AG04450 (cell line): ENCODE data around the gene PARD3B. TPM values are rescaled to one million over a fixed set of nuclear protein-coding genes. Genes with fewer than 3 reads are reported as not detected.

ENCODE experiments used
- CTCF ChIA-PET: fragments of 300-600, 350-600 bp; formaldehyde crosslinking; extraction: SDS; loops from one replicate; lab custom pipeline; 2022; ENCODE audit warnings: antibody characterized with exemption, inconsistent platforms; lab: Charles Lee
- POLR2A ChIA-PET: fragments of 350-600 bp; formaldehyde crosslinking; extraction: SDS; loops from one replicate; lab custom pipeline; 2021; ENCODE audit warnings: antibody characterized with exemption, inconsistent platforms; lab: Yijun Ruan, JAX
- DNase-seq: peaks from one replicate; pipeline ENCODE4 v3.0.0-alpha.2; 2011; ENCODE audit warnings: low read depth, low spot score
- H3K27ac ChIP-seq: one replicate; pipeline ENCODE4 v1.5.1; 2012; ENCODE audit warnings: low read depth, low read length, control low read depth
- H3K27me3 ChIP-seq: one replicate; pipeline ENCODE4 v1.6.0; 2012; ENCODE audit warnings: low read length; ENCODE audit not compliant: control insufficient read depth, insufficient read depth
- H3K4me3 ChIP-seq: 2 replicates; pipeline ENCODE4 v1.5.1; 2011; ENCODE audit warnings: mild to moderate bottlenecking, low read depth, low read length, control low read depth
- H3K9me3 ChIP-seq: 2 replicates; pipeline ENCODE4 v1.5.1; 2012; ENCODE audit warnings: low read length; ENCODE audit not compliant: control insufficient read depth, insufficient read depth
- CTCF ChIP-seq: IDR thresholded peaks from 2 replicates; pipeline ENCODE4 v1.5.1; 2011; ENCODE audit warnings: low read depth, low read length, control low read depth, inconsistent platforms
- polyA plus RNA-seq: library from polyadenylated mRNA; depleted of rRNA; stranded (reverse); fragments of >200 nt; gene quantifications from 2 replicates; pipeline ENCODE4 v1.2.3, GENCODE V29; 2011

PARD3B gene
- polyA plus RNA-seq, 1 experiment, result 8.5 TPM

- no peak for DNase-seq
- H3K9me3 ChIP-seq, result no peaks in the 10 kb centered on the region
- no peaks in the 10 kb centered on the region for H3K27me3 ChIP-seq
- no peak for TF ChIP-seq CTCF
- H3K27ac ChIP-seq, result no peak overlapping the region
- CTCF ChIA-PET, result no interaction called here
- POLR2A ChIA-PET, result no interaction called here
- no peak overlapping the region for H3K4me3 ChIP-seq
Observed at GRCh38 chr2:205045706-205046105, 500.4 kb downstream of the PARD3B start.

- CTCF ChIA-PET, result interaction anchor here (0.7 kb wide), 1 partner anchor 83 kb away, joined by 3 read pairs; no protein-coding TSS in a partner anchor
- no peaks in the 10 kb centered on the region for H3K9me3 ChIP-seq
- TF ChIP-seq CTCF, result no peak
- H3K27ac ChIP-seq, result no peak overlapping the region
- no peak for DNase-seq
- POLR2A ChIA-PET, result no interaction called here
- H3K27me3 ChIP-seq, result no peaks in the 10 kb centered on the region
- no peak overlapping the region for H3K4me3 ChIP-seq
Observed at GRCh38 chr2:205047273-205047839, 502.1 kb downstream of the PARD3B start.

- no peak for DNase-seq
- Histone ChIP-seq H3K9me3 (no peaks in the 10 kb centered on the region), H3K4me3 (no peak overlapping the region), H3K27me3 (no peaks in the 10 kb centered on the region), H3K27ac (no peak overlapping the region)
- POLR2A ChIA-PET, result no interaction called here
- TF ChIP-seq CTCF, result peak; percentile 49
- CTCF ChIA-PET, result interaction anchor here (0.9 to 1.5 kb wide), 4 partner anchors 10 to 624 kb away, joined by 3 to 4 read pairs (median 3); no protein-coding TSS in a partner anchor
Observed at GRCh38 chr2:205051417-205051816, 506.1 kb downstream of the PARD3B start.

GRCh38 chr2:205052781-205053180, 507.5 kb downstream of the PARD3B start:
- CTCF ChIA-PET, result no interaction called here

More at GRCh38 chr2:205052781-205053180, 507.5 kb downstream of the PARD3B start:
- POLR2A ChIA-PET, result no interaction called here
- no peak for DNase-seq
- H3K27me3 ChIP-seq, result no peaks in the 10 kb centered on the region
- no peaks in the 10 kb centered on the region for H3K9me3 ChIP-seq
- no peak for TF ChIP-seq CTCF
- H3K4me3 ChIP-seq, result no peak overlapping the region
- no peak overlapping the region for H3K27ac ChIP-seq
